ENCODE data around the gene LLGL2.
A peak's percentile ranks its signal among the peaks of the same experiment; 100 is the strongest.
"Not testable (repeated sequence)": the region's sequence is repeated elsewhere in the genome, so short reads cannot be mapped to it uniquely, and the experiment has no call there.

The LLGL2 gene

GRCh38 chr17:75507733-75508719 is 17.5 kb upstream of the LLGL2 start:
- no peak for DNase-seq (ENCODE audit: low read depth)

- DNase-seq (ENCODE audit: low read depth): no peak
These were observed 16.6 kb upstream of the LLGL2 start for GRCh38 chr17:75508931-75509361.

GRCh38 chr17:75509528-75510258 is 15.8 kb upstream of the LLGL2 start:
- DNase-seq (ENCODE audit: low read depth): no peak

- no peak for DNase-seq (ENCODE audit: low read depth)
These were observed 14.3 kb upstream of the LLGL2 start for GRCh38 chr17:75511270-75511609.

- DNase-seq (ENCODE audit: low read depth): no peak
These were observed 13.6 kb upstream of the LLGL2 start for GRCh38 chr17:75511610-75512575.

- DNase-seq (ENCODE audit: low read depth): no peak
These were observed 12.4 kb upstream of the LLGL2 start for GRCh38 chr17:75512926-75513640.

- no peak for DNase-seq (ENCODE audit: low read depth)
These were observed 11.9 kb upstream of the LLGL2 start for GRCh38 chr17:75513641-75514000.

GRCh38 chr17:75514299-75514918 is 11.1 kb upstream of the LLGL2 start:
- no peak for DNase-seq (ENCODE audit: low read depth)

GRCh38 chr17:75514919-75515495 is 10.5 kb upstream of the LLGL2 start:
- no peak for DNase-seq (ENCODE audit: low read depth)

GRCh38 chr17:75515496-75516254 is 9.8 kb upstream of the LLGL2 start, which contains the start of gene CASKIN2:
Gene CASKIN2 (minus strand): TSS chr17:75515537. CDS start chr17:75513804, 1,733 bp downstream.
- DNase-seq (ENCODE audit: low read depth): peak; percentile 82

- peak; percentile 92 for DNase-seq (ENCODE audit: low read depth)
These were observed 9.3 kb upstream of the LLGL2 start, which contains the start of gene TSEN54 for GRCh38 chr17:75516255-75516618. Gene TSEN54 (plus strand): TSS chr17:75516528. CDS start chr17:75516561, 33 bp downstream.

GRCh38 chr17:75516619-75517296 is 8.7 kb upstream of the LLGL2 start:
- no peak for DNase-seq (ENCODE audit: low read depth)

GRCh38 chr17:75517297-75517865 is 8.1 kb upstream of the LLGL2 start:
- DNase-seq (ENCODE audit: low read depth): no peak

GRCh38 chr17:75518201-75518600 is 7.3 kb upstream of the LLGL2 start:
- DNase-seq (ENCODE audit: low read depth): no peak

- no peak for DNase-seq (ENCODE audit: low read depth)
These were observed 6.4 kb upstream of the LLGL2 start for GRCh38 chr17:75518983-75519537.

- not testable (repeated sequence) for DNase-seq (ENCODE audit: low read depth)
These were observed 5.1 kb upstream of the LLGL2 start for GRCh38 chr17:75520413-75520812.

- DNase-seq (ENCODE audit: low read depth): no peak
These were observed 4.2 kb upstream of the LLGL2 start for GRCh38 chr17:75521290-75521689.
